PC-3 (cell line): ENCODE results near the gene HAPLN2.

Experiments
- EZH2 ChIP-seq: fragments of 300-600 bp; sonication (generic); IDR thresholded peaks from one replicate; pipeline ENCODE4 v1.6.1; 2017; ENCODE audit warnings: antibody characterized with exemption, mild to moderate bottlenecking, low read length; ENCODE audit not compliant: unreplicated experiment
- EZH2phosphoT487 ChIP-seq: fragments of 300-600 bp; sonication (generic); IDR thresholded peaks from 2 replicates; pipeline ENCODE4 v1.6.1; 2018; ENCODE audit warnings: mild to moderate bottlenecking, antibody characterized with exemption, low read length, borderline replicate concordance
- TF ChIP-seq, protein P1 (sequence below): fragments of 300-600 bp; sonication (generic); conservative IDR thresholded peaks from 2 replicates; pipeline ENCODE4 v1.5.1; 2017; ENCODE audit warnings: antibody characterized with exemption, low read depth, mild to moderate bottlenecking, low read length

- TF ChIP-seq EZH2: no peak
- TF ChIP-seq, protein P1, sequence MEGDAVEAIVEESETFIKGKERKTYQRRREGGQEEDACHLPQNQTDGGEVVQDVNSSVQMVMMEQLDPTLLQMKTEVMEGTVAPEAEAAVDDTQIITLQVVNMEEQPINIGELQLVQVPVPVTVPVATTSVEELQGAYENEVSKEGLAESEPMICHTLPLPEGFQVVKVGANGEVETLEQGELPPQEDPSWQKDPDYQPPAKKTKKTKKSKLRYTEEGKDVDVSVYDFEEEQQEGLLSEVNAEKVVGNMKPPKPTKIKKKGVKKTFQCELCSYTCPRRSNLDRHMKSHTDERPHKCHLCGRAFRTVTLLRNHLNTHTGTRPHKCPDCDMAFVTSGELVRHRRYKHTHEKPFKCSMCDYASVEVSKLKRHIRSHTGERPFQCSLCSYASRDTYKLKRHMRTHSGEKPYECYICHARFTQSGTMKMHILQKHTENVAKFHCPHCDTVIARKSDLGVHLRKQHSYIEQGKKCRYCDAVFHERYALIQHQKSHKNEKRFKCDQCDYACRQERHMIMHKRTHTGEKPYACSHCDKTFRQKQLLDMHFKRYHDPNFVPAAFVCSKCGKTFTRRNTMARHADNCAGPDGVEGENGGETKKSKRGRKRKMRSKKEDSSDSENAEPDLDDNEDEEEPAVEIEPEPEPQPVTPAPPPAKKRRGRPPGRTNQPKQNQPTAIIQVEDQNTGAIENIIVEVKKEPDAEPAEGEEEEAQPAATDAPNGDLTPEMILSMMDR: no peak
- no peak for TF ChIP-seq EZH2phosphoT487
Measured at GRCh38 chr1:156658496-156658895, 39.3 kb downstream of the HAPLN2 start.
